Globus pallidus (tissue), 1 donor: ENCODE measurements around the gene PREPL.
"Not testable (repeated sequence)": the region's sequence is repeated elsewhere in the genome, so short reads cannot be mapped to it uniquely, and the experiment has no call there.

Source experiments
- DNase-seq: peaks from one replicate; pipeline ENCODE4 v3.0.0-alpha.2; 2015; ENCODE audit warnings: low spot score

The PREPL gene

DNA sequence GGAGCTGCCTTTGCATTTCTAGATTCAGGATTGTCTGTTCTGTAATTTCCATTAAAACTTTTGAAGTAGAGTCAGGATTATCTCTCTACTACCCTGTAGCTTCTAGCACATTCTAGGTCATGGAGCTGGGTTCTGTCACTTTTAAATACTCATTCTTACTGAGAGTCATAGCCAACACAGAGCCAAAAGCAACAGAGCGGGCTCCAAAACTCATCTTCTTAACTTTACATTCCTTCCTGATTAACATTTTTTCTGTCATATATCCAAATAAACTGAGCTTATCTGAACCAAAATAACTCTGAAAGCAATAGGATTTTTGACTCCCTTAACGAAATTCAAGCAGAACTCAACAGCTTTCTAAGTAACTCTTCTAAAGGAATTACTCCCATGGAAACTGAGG lies 12.9 kb downstream of the PREPL start:
- no peak for DNase-seq

DNA sequence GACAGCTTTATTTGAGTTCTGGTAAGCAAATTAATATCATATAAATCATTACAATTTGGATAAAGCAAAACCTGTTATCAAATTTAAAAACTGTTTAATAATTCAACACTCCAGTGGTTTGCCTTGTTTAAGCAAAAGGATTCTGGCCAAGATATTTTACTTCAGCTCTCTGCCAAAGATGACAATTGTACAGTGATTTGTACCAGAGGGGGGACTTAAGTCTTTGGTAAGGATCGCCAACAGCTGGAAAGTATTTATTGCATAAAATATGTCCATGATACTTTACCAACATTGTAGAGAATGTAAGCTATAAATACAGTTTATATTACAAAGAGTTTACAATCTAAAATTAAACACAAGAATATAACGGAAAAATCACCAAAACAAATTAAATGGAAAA lies 13.8 kb downstream of the PREPL start:
- no peak for DNase-seq

DNA sequence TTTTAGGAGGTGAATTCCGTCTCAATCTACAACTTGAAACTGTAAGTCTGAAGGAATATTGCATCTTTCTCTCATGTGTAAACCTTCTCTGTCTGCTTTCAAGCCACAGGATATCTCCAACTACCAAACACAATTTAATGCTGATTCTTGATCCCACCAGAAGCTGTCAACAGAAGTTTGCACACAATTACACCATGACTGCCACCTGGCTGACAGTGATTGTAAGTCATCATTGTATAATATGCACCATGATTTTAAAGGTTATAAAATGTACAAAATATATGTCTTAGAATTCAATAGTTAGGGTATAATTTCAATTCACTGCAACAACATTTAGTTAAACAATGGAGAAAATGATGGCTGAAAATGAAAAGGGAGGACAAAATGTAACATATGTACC lies 18.4 kb downstream of the PREPL start:
- DNase-seq = no peak

DNA sequence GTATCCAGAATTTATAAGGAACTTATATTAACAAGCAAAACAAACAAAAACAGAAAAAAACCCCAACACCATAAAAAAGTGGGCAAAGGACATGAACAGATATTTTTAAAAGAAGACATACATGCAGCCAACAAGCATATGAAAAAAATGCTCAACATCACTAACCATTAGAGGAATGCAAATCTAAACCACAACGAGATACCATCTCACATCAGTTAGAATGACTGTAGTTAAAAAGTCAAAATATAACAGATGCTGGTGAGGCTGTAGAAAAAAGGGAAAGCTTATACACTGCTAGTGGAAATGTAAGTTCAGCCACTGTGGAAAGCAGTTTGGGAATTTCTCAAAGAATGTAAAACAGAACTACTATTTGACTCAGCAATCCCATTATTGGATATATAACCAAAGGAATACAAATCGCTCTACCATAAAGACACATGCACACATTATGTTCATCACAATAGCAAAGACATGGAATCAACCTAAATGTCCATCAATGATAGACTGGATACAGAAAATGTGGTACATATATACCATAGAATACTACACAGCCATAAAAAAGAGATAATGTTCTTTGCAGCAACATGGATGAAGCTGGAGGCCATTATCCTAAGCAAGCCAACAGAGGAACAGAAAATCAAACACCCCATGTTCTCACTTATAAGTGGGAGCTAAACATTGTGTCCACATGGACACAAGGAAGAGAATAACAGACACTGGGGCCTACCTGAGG lies 25.3 kb downstream of the PREPL start:
- DNase-seq = no peak

DNA sequence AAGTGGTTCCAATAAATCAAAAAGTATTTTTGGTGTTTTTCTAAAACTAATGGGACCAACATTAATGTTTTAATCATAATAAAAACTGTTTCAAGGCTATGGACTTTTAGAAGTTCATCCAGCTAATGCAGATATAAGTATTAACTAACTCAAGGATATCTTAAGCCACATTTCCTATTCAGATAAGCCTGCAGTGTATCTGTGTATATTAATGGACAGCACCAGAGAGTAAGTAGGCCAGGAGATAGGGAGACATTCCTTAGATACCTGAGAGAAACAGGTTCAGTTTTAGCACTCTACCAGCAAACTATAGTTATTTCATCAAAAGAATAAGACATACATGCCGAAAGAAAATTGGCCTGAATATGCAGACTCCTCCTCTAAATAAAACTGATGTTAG lies 27.3 kb downstream of the PREPL start:
- DNase-seq = no peak

DNA sequence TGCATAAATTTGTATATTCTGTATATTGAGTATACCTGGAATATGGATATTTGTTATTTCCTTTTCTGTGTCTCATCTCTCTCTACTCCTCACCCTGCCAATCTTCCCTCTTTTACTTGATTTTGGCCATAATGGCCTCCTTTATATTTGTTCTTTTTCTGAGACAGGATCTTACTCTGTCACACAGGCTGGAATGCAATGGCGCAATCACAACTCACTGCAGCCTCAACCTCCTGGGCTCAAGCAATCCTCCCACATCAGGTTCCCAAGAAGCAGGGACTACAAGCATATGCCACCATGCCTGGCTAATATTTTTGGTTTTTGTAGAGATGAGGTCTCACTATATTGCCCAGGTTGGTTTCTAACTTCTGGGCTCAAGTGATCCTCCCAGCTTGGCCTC lies 30.5 kb downstream of the PREPL start:
- DNase-seq = no peak

DNA sequence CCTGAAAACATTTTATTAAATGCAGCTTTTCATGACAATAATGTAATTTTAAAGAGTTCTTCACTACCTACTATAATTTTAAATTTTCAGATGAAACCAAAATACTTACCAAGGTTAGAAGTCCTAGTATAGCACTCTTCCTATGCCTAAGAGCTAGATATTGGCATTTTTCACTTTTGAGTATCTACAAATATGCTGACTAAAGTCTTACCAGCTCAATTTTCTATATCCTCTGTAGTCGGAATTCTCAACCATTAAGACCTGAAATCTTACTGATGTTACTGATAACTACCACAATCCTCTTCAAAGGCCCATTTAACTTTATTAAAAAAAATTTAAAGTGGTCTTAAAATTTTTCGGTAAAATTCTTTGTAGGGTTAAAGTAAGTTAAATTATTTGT lies 32.0 kb downstream of the PREPL start:
- DNase-seq = no peak

DNA sequence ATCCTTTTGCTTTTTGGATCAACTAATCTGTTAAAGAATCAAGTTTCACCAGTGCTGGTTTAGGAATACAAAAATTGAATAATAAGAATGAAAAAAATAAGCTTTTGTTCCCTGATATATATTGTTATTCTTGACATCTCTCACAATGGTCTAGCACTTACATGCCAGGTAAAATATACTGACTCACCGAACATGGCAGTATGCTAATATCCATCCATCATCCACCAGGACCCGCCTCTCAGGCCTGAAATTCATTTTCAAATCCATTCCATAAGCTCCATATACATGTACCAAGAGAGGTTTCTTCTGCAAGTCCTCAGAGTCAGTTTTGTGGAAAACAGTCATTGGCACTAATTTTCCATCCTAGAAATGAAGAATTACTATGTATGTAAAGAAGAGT lies 32.5 kb downstream of the PREPL start:
- no peak for DNase-seq

DNA sequence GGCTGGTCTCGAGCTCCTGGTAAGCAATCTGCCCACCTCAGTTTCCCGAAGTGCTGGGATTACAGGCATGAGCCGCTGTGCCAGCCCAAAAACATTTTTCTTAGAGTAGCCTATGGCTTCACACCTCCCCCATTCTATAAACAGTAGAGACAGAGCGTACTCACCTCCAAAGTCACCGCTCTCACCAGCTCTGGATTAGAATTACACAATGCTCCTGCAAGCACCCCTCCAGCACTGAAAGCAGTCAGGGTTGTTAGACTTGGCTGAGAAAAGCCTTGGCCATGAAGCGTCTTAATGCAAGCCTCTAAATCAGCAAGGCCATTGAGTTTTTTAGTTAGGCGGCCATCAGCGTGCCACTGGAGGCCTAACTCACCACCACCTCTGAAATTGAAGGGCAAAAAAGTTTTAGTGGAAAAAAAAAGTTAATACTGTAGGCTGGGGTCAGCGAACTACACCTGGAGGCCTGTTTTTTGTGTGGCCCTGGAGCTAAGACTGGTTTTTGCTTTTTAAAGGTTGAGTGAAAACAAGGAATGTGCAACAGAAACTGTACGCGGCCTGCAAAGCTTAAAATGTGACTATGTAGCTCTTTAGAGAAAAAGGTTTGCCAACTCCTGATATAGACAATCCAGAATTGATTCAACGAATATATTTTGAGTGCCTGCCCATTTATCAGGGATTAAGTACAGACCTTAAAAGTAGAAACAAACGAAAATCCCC lies 34.6 kb downstream of the PREPL start:
- no peak for DNase-seq

DNA sequence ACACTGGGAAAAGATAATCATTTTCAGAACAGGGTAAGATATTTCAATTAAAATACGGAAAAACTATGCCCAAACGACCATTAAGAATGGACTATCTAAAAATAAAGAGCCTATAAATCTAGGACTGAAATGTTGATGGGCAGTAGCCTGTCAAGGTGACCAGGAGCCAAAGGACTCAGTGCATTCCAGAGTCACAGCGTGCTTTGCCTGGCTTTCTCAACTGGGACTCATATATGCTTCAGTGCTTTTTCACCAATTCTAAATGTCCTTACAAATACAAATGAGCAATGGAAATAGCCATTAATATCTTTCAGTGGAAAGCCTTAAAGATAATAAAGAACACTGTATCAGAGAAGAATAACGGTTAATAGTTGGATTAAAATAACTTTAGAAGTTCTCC lies 35.4 kb downstream of the PREPL start:
- no peak for DNase-seq

DNA sequence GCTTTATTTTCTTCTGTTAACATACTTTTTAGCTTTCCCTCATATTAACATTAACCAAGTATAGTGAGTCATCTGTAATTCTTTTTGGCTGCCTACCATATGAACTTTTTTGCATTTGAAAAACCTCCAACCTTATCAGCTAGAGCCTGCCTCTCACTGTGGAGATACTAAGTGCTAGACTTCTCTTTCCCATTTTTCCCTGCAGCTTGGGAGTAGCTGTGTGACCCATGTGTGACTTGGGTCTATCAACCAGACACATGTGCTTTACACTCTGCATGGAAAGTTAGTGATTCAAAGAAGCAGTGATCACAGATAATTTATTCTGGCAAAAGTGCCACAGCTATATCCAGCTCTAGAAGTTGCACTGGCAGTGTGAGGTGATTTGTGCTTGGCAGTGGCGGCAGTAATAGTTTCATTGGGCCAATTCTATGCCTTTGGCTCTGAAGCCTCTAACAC lies 36.3 kb downstream of the PREPL start:
- DNase-seq = no peak

DNA sequence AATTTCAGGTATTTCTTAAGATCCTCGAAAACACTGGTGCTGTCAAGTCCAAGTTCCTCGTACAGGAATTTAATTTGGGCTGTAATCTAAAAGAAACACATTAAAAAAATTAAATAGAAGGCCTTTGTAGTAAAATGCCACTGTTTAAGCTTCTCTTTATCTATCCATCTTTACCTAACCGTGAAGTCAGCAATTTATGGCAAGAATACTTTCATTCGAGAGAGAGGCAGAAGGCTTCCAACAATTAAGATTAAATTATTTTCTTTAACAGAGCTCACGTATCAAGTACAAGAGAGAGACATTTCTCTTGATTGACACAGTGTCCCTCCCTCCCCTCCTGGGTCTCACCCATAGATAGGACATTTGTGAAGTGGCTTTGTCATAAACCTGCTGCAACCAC lies 39.9 kb downstream of the PREPL start:
- DNase-seq = no peak

DNA sequence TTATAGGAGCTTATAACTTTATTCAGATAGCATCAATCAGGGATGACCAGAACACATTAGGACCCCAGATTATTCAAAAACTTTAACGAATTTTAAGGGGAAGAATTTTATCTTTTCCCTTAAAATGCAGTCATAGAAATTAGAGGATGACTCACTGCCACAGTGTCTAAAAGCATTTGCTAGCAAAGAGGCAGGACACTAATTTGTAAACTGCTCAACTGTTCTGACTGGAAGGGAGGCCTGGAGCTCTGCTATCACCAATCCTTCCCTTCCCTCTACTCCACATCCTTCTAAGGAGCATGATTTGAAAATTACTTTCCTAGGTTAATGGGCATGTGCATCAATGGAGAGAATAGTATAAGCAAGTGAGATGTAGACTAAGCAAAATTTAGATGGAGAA lies 40.5 kb downstream of the PREPL start:
- no peak for DNase-seq

DNA sequence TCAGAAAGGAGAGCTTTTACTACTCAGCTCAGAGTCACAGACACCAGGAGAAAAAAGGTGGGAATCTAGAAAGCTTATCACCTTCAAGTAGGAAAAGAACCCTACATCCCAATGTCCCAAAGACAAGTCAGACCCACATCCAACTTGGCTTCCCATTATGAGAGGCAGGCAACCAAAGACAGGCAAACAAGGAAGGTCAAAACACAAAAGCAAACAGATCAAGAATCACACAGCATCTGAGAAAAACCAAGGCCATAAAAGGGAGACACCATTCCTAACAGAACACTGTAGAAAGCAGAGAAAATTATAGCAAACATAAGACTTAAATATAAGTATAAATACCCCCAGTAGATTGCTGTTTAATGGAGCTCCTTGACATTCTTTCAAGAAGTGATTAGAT lies 45.3 kb downstream of the PREPL start:
- no peak for DNase-seq

DNA sequence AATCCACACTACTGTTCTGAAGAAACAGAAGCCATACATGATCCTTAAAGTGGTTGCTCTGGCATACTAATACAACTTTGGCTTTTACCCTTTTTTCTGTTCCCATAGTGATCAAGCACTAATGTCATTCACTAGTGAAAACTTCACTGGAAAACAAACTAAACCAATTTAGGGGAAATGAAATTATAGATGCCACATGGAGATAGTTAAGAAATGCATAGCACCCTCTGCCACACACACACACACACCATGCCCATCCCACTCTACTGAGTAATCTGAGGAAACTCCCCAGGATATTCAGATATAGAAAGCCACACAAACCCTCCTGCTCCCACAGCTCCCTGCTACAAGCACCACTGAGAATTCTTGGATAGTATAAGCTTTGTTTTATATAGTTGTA lies 46.9 kb downstream of the PREPL start:
- no peak for DNase-seq

DNA sequence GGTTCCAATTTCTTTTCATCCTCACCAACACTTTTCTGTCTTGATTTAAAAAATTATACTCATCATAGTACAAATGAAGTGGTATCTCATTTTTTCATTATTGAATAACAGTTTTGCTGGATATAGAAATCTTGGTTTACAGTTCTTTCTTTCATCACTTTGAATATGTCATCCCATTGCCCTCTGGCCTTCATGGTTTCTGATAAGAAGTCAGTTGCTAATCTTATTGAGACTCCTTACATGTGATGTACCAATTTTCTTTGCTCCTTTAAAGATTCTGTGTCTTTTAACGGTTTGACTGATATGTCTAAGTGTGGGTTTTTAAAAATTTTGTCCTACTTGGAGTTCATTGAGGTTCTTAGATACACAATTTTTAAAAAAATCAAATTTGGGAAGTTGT lies 51.0 kb downstream of the PREPL start:
- DNase-seq = no peak

DNA sequence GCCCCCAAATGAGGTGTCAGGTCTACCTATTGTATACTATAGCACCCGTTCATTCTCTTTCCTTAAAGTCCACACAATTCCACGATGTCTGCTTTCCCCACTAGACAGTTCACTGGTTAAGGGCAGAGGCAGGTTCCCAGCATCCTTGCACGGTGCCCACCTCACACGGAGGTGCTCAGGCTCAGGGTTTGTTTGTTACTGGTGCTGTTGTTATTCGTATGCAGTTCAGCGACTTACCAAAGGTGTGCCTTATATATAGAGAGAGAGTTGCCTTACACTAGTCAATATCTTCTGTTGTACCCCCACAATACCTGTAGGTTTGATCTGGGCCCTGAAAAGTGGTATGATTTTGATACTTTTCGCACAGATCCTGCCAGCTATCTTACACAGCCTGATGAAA lies 55.4 kb downstream of the PREPL start:
- no peak for DNase-seq

DNA sequence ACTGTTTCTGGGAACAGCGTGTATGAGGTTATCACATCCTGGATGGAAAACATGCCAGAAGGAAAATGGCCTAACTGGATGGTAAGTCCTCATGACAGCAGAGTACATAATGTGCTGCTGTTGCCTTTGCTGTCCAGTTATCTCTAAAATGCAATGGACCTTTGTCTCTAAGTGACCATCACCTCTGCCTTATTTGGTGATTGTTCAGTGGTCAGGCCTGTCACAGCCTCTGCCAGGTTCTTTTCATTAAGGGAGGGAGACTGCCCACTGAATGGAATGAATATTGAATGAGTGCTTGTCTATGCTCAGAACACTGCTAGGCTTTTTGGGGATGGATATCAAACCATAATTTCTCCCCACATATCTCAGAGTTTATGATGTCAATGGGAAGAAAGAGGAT lies 57.0 kb downstream of the PREPL start:
- no peak for DNase-seq

DNA sequence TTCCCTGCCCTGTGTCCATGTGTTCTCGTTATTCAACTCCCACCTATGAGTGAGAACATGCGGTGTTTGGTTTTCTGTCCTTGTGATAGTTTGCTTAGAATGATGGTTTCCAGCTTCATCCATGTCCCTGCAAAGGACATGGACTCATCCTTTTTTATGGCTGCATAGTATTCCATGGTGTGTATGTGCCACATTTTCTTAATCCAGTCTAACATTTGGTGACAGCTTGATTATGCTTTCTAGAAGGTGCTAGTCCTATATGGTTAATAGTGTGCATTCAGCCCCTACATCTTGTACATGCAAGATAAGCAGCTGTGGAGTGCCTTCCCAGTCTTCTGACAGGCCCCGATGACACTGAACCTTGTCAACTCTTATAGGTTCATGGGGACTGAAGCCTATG lies 57.5 kb downstream of the PREPL start:
- not testable (repeated sequence) for DNase-seq

DNA sequence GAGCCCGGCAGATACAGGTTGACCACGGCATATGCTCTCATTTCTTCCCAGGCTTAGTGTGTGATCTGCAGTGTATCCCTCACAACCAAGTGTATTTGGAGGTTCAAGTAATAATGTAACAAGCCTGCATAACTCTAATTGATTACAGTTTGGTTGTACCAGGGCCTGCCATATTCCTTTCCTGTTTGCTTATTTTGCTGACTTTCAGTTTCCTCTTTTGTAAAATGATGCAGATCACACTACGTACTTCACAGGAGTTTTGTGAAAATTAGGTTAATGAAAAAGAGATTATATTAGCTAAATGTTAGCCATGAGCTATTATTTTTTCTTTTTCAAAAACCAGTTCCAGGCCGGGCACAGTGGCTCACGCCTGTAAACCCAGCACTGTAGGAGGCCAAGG lies 60.2 kb downstream of the PREPL start:
- no peak for DNase-seq

DNA sequence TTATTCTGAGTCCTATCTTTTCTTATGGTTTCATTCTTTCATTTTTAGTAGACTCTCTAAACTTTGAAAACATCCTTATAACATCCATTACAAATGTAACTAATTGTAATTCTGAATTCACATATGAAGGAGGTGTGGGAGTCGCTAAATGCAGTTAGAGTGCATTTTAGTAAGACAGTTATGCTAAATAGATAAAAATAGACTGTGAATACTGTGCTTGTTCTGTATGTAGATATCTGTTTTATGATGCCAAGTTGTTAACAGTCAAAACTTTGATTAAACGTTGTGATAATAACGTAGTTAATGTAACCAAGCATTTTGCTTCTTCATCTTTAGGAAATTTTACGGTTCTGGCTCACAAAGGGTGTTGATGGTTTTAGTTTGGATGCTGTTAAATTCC lies 61.7 kb downstream of the PREPL start:
- no peak for DNase-seq

DNA sequence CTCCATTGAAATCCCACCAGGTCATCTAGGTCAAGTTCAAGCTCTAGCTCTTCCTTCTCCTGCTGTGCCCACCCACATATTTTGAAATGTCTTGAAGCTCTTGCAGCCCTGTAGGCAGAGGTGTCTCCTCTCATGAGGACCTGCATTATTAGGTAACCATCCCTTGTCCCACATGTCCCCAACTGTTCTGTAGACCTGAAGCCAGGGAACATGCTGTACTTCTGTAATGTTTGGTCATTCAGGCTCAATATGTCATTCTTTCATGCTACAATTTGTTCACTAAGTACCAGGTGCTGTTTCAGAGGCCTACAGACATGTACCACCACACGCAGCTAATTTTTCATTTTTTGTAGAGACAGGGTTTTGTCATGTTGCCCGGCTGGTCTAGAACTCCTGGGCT lies 63.9 kb downstream of the PREPL start:
- DNase-seq = no peak

DNA sequence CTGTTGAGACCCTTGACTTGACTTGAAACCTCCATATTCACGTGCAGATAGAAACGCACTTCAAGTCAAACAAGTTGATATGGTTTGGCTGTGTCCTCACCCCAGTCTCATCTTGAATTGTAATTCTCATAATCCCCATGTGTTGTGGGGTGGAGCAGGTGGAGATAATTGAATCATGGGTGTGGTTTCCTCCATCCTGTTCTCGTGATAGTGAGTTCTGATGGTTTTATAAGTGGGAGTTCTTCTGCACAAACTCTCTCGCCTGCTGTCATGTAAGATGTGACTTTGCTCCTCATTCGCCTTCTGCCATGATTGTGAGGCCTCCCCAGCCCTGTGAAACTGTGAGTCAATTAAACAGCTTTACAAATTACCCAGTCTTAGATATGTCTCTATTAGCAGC lies 64.6 kb downstream of the PREPL start:
- DNase-seq = no peak
